ENCODE data around the gene POR. TPM values are rescaled to one million over a fixed set of nuclear protein-coding genes. Genes with fewer than 3 reads are reported as not detected.
"Not testable (repeated sequence)": the region's sequence is repeated elsewhere in the genome, so short reads cannot be mapped to it uniquely, and the experiment has no call there.

The POR gene
- 741 TPM for total RNA-seq

DNA sequence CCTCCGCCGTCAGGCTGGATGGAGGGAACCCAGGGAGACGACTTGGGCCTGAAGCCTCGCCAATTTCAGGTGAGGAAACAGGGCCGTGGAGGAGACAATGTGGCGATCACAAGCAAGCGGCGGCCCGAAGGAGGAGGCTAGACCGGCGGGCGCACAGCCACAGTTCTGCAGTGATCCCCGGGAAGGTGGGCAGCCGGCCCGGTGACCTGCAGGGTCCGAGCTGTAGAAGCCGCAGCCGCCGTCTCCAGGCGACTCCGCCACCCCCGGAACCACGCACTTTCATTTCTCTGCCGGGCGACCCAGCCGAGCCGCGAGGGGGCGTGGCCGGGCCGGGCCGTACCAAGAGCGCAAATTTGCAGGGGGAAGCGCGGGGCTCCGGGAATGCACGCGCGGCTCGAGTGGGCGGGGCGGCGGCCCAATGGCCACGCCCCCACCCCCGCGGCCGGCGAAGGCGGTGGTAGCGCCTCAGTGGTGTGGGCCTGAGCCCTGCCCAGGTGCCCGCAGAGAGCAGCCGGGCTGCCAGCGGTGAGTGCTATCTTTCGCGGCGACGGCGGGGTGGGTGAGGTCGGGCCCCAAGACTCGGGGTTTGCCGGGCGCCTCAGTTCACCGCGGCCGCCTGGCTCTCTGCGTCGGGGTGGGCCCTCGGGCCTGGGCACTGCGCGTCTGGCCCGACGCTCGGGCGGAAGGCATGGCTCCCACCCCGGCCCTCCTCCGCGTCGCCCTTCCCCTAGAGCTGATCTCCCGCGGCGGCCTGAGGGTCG, at the start of gene POR:
Gene POR (plus strand): TSS at position 501 of the 761 bp plus-strand sequence. CDS start 38,847 bp downstream, outside the sequence.
- ATAC-seq (peak; percentile 85), DNase-seq (ENCODE audit: low spot score) (peak; percentile 99)

GRCh38 chr7:75866114-75866488, 48.9 kb upstream of the POR start:
- DNase-seq (ENCODE audit: low spot score) (no peak), ATAC-seq (peak; percentile 78)

GRCh38 chr7:75866489-75867389, 48.2 kb upstream of the POR start:
- peak; percentile 98 for ATAC-seq
- peak; percentile 70 for DNase-seq (ENCODE audit: low spot score)

DNA sequence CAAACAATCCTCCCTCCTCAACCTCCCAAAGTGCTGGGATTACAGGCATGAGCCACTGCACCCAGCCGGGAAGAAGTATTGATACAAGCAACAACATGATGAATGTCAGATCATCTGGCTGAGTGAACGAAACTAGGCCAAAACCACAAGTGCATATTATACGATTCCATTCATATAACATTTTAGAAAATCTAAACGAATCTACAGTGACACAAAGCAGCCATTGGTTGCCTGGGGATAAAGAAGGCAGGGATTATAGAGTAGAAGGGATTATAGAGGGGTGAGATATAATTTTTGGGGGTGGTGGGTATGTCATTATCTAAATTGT, 47.6 kb upstream of the POR start:
- no peak for DNase-seq (ENCODE audit: low spot score)
- ATAC-seq = no peak

DNA sequence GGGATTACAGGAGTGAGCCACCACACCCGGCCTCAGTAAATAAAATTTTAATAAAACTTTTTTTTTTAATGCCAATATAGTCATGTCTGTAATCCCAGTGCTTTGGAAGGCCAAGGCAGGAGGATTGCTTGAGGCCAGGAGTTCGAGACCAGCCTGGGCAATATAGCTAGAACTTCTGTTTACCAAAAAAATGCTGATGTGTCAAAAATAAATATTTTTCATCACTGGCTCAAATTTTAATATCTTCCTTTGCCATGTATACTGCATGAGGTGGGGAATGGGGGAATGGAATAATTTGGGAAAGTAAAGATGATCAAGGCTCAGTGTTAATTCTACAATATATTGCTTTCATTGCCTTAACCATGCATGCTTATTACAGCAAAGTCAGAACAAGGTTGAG, 46.8 kb upstream of the POR start:
- DNase-seq (ENCODE audit: low spot score) (no peak), ATAC-seq (no peak)

DNA sequence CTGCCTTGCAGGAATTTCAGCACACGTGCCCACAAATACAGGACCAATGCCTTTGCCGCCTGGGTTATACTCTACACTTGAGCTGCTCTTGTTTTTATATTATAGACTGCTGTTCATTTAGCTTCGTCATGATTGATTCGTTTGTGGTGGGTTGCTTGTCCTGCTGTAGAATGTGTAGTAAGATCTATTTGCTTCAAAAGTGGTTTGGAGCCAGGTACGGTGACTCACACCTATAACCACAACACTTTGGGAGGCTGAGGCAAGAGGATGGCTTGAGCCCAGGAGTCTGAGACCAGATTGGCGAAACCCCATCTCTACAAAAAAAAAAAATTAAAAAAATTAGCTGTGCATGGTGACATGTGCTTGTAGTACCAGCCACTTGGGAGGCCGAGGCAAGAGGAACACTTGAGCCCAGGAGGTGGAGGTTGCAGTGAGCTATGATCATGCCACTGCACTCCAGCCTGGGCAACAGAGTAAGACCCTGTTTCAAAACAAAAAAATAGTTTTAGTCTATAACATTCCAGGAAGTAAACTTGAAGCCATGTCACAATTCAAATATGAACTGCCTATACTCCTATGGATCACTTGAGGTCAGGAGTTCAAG, 45.1 kb upstream of the POR start:
- ATAC-seq (no peak), DNase-seq (ENCODE audit: low spot score) (no peak)

- no peak for ATAC-seq
Measured at GRCh38 chr7:75870557-75871161, 44.3 kb upstream of the POR start.

GRCh38 chr7:75872073-75872782, 42.7 kb upstream of the POR start:
- no peak for DNase-seq (ENCODE audit: low spot score)
- ATAC-seq = peak; percentile 77

More at GRCh38 chr7:75870557-75871161, 44.3 kb upstream of the POR start:
- DNase-seq (ENCODE audit: low spot score) = no peak

DNA sequence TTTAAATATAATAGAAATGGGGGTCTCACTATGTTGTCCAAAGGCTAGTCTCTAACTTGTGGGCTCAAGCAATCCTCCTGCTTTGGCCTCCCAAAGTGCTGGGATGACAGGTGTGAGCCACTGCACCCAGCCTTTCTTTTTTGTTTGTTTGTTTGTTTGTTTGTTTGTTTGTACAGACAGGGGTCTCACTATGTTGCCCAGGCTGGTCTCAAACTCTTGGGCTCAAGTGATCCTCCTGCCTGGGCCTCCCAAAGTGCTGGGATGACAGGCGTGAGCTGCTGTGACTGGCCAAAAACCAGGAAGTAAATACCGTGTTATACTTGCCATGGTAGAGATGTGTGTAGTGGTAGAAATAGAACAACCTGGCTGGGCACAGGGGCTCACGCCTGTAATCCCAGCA, 40.8 kb upstream of the POR start:
- ATAC-seq; DNase-seq (ENCODE audit: low spot score): not testable (repeated sequence)

DNA sequence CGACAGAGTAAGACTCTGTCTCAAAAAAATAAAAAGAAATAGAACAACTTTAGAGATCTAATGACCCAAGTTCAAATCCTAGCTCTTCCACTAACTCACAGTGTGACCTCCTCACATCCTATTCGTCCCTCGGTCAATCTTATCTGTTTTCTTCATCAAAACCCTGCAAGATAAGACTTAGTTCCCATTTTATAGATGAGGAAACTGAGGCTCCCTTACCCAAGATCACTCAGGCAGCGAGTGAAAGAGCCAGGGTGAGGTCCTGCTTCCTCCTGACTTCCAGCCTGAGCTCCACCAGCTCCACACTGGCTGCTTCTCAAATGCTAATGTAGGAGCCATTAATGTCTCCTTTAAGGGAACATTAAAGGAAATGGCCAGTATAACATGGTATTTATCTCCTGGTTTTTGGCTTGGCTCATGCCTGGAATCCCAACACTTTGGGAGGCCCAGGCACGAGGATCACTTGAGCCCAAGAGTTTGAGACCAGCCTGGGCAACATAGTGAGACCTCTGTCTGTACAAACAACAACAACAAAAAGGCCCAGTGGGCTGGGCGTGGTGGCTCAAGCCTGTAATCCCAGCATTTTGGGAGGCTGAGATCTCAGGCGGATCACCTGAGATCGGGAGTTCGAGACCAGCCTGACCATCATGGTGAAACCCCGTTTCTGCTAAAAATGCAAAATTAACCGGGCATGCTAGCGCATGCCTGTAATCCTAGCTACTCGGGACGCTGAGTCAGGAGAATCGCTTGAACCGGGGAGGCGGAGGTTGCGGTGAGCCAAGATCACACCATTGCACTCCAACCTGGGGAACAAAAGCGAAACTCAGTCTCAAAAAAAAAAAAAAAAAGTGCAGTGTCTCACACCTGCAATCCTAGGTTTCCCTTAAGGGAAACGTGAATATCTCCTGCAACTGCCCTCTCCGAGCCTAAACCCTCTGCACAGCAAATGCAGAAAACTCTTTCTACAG, 39.6 kb upstream of the POR start:
- no peak for ATAC-seq
- DNase-seq (ENCODE audit: low spot score) = no peak

DNA sequence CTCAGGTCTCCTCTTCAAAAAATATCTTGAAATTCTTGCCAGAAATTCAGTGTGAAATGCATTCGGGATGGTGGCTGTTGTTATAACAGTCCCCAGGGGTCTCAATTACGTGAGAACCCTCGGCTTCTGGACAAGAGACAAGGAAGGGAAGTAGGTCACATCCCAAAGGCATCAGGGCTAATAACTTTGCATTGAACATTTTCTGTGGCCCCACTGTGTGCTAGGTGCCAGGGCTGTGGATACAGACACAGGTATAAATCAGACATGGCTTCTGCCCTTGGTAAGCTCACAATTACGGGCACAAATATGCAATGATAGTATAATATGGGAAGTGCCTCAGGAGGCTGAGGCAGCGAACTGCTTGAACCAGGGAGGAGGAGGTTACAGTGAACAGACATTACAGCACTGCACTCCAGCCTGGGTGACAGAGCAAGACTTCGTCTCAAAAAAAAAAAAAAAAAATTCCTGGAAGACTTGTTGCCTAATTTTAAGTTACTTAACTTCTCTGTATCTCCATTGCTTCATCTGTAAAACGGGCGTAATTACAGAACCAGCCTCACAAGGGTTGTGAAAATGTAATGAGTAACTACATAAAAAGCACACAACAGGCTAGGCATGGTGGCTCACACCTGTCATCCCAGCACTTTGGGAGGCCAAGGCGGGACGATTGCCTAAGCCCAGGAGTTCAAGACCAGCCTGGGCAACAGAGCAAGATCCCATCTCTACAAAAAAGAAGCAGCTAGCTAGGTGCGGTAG, 38.7 kb upstream of the POR start:
- DNase-seq (ENCODE audit: low spot score) (no peak), ATAC-seq (no peak)

GRCh38 chr7:75878312-75878768, 36.6 kb upstream of the POR start:
- ATAC-seq = no peak
- no peak for DNase-seq (ENCODE audit: low spot score)

DNA sequence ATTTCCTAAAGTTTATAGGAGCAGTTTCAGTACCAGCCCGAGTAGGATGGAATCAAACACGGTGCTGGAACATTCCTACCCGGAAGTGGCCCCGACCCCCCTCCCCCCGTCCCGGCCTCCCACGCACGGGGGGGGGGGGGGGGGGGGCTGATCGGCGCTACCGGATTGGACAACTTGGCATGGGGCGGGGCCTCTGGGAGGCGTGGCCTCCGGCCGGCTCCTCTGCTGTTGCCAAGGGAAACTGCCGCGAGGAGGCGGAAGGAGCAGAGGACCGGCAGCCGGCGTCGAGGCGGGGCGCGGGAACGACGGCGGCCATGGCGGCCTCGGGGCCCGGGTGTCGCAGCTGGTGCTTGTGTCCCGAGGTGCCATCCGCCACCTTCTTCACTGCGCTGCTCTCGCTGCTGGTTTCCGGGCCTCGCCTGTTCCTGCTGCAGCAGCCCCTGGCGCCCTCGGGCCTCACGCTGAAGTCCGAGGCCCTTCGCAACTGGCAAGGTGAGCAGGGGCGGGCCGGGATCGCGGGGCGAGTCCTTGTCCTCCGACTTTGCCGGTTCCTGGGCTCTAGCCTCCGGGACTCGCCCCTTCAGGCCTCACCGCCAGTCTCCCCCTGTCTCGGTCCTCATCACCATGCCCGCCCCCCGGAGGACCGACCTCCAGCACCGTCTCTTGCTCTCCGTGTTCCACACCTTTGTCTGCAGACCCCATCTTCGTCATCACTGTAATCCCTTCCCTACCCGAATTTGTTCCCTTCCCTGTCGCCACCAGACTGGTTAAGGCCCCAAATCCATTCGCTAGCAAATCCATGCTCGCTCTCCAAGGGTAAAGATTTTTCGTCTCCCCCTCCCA, 36.0 kb upstream of the POR start, which contains the start of gene RHBDD2:
Gene RHBDD2 (plus strand): TSS at position 266 of the 843 bp plus-strand sequence. CDS start 49 bp downstream, at position 315.
- DNase-seq (ENCODE audit: low spot score) (peak; percentile 97), ATAC-seq (peak; percentile 97)

DNA sequence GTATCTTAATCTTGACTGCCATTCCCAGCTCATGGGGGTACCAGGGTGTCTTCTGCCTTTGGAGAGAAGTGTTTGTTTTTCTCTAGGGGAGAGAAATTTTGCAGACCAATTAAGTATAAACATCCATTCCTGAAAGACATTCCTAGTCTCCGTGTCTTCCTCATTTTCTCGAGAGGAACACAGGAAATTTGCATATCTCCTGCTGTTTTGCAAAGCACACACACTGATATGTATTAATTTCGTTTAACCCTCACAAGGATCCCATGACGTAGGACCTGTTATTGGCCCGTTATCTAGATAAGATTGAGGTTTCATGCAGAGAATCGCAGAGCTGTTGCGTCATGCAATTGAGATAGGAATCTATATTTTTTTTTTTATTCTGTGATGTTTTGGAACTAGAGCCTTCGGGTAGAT, 35.2 kb upstream of the POR start:
- DNase-seq (ENCODE audit: low spot score) = no peak
- ATAC-seq = no peak

DNA sequence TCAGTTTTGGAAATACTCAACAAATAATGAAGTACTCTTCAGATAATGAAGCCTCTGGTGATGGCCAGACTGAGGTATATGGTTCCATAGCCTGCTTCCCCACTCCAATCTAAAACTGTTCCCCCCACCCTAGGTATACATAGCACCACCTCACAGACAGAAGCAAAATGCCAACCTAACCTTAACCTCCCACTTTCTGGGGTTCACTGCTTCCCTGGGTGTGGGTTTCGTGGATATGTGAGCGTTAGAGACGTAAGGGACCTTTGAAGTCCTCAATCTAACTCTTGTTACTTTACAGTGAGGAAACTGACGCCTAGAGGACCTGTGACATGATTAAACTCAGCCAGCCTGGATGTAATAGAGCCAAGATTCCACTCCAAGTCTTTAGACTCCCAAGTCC, 34.7 kb upstream of the POR start:
- no peak for ATAC-seq
- DNase-seq (ENCODE audit: low spot score) = no peak

GRCh38 chr7:75881436-75882095, 33.4 kb upstream of the POR start:
- DNase-seq (ENCODE audit: low spot score) (no peak), ATAC-seq (no peak)

GRCh38 chr7:75883265-75883824, 31.6 kb upstream of the POR start:
- not testable (repeated sequence) for ATAC-seq; DNase-seq (ENCODE audit: low spot score)

Measured in left lobe of liver (tissue), 2 donors.